Loucy (cell line): Measurements from ENCODE around the gene P4HB.

Source experiments
- H2AFZ ChIP-seq: fragments of 200-600 bp; sonication (generic); 2 replicates; pipeline ENCODE4 v1.6.0; 2016; ENCODE audit warnings: antibody characterized with exemption, mild to moderate bottlenecking, low read length, moderate library complexity
- H3F3A ChIP-seq: fragments of 200-600 bp; 2 replicates; pipeline ENCODE4 v1.6.0; 2016; ENCODE audit warnings: antibody characterized with exemption, low read depth, mild to moderate bottlenecking
- H3K27me3 ChIP-seq: fragments of 200-600 bp; sonication (generic); 2 replicates; pipeline ENCODE4 v1.6.1; 2014; ENCODE audit warnings: low read length, mild to moderate bottlenecking; ENCODE audit not compliant: insufficient read depth, poor library complexity, severe bottlenecking
- H3K36me3 ChIP-seq: fragments of 200-600 bp; sonication (generic); 2 replicates; pipeline ENCODE4 v1.6.1; 2016; ENCODE audit warnings: low read length; ENCODE audit not compliant: insufficient read depth
- H3K4me1 ChIP-seq: fragments of 200-600 bp; sonication (generic); 2 replicates; pipeline ENCODE4 v1.5.1; 2014; ENCODE audit warnings: low read length, mild to moderate bottlenecking; ENCODE audit not compliant: insufficient read depth, poor library complexity, severe bottlenecking
- H3K4me2 ChIP-seq: fragments of 200-600 bp; sonication (generic); 2 replicates; pipeline ENCODE4 v1.6.0; 2014; ENCODE audit warnings: antibody characterized with exemption, low read length, low read depth, mild to moderate bottlenecking; ENCODE audit not compliant: poor library complexity, severe bottlenecking
- H3K4me3 ChIP-seq: fragments of 200-600 bp; sonication (generic); 2 replicates; pipeline ENCODE4 v1.5.1; 2014; ENCODE audit warnings: low read length, mild to moderate bottlenecking, mixed read lengths; ENCODE audit not compliant: poor library complexity, severe bottlenecking
- H3K79me2 ChIP-seq: fragments of 200-600 bp; sonication (generic); 2 replicates; pipeline ENCODE4 v1.6.1; 2014; ENCODE audit warnings: low read length; ENCODE audit not compliant: insufficient read depth
- H3K9ac ChIP-seq: fragments of 200-600 bp; sonication (generic); 2 replicates; pipeline ENCODE4 v1.6.0; 2014; ENCODE audit warnings: mild to moderate bottlenecking, low read depth, low read length, moderate library complexity; ENCODE audit not compliant: poor library complexity, severe bottlenecking
- H3K9me2 ChIP-seq: fragments of 200-600 bp; sonication (generic); replicated peaks from 2 replicates; pipeline ENCODE4 v1.6.1; 2016; ENCODE audit warnings: low read depth, low read length, mixed read lengths
- H3K9me3 ChIP-seq: fragments of 200-600 bp; sonication (generic); 2 replicates; pipeline ENCODE4 v1.6.1; 2014; ENCODE audit warnings: mild to moderate bottlenecking, antibody characterized with exemption, low read length, low read depth; ENCODE audit not compliant: insufficient read depth
- H4K20me1 ChIP-seq: fragments of 200-600 bp; sonication (generic); 2 replicates; pipeline ENCODE4 v1.6.0; 2014; ENCODE audit warnings: antibody characterized with exemption, low read length, mild to moderate bottlenecking; ENCODE audit not compliant: insufficient read depth, poor library complexity, severe bottlenecking
- CTCF ChIP-seq: fragments of 200-600 bp; sonication (generic); conservative IDR thresholded peaks from 2 replicates; pipeline ENCODE4 v1.5.1; 2014; ENCODE audit warnings: mild to moderate bottlenecking, antibody characterized with exemption, low read length
- EZH2phosphoT487 ChIP-seq: fragments of 200-600 bp; IDR thresholded peaks from 2 replicates; pipeline ENCODE4 v1.6.1; 2018; ENCODE audit warnings: antibody characterized with exemption, mild to moderate bottlenecking, moderate library complexity, borderline replicate concordance

Gene P4HB

DNA sequence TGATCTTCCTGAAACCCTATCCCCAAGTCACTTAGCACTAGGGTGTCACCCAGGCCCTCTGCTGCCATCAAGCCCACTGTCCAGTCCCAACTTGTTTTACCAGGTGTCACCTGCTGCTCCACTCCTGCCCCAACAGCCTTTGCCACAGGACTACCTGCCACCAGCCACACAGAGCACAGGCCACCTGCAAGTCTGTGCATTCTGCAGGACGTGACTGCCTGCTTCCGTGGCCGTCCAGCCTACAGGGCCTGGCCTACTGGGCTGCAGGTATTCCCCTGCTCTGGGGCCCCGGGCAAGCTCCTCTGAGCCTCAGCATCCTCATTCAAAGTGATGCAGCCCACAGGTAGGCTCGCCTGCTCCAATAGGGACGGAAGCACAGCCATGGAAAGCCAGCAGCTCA, 30.5 kb downstream of the P4HB start:
- no peak overlapping the region for H3K4me2 ChIP-seq
- no peaks in the 10 kb centered on the region for H4K20me1 ChIP-seq
- no peaks in the 10 kb centered on the region for H3K36me3 ChIP-seq
- no peaks in the 10 kb centered on the region for H3F3A ChIP-seq
- H3K9me3 ChIP-seq: no peaks in the 10 kb centered on the region
- no peak overlapping the region for H3K4me3 ChIP-seq
- H3K27me3 ChIP-seq: no peaks in the 10 kb centered on the region
- no peak overlapping the region for H3K9ac ChIP-seq
- H3K4me1 ChIP-seq: peaks cover 23% of the 10 kb centered on the region
- H2AFZ ChIP-seq: no peak overlapping the region
- no peak for TF ChIP-seq CTCF
- no peak for TF ChIP-seq EZH2phosphoT487
- H3K79me2 ChIP-seq: peaks cover 53% of the 10 kb centered on the region
- no peaks in the 10 kb centered on the region for H3K9me2 ChIP-seq

DNA sequence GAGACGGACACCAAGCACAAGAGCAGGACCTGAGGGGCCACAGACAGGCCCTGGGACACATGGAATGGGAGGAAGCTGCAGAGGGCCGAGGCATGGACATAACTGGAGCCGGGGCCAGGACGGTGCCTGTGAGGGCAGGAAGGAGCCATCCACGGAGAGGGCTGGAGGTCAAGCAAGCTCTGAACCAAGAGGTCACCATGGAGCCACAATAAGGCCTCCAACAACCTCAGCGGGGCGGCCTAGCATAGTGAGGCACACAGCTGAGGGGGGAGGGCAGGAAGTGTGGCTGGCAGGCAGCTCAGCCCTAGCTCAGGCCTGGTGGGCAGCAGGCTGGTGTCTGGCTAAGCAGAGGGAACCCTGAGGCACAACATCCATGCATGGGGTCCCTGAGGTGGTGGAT, 31.7 kb downstream of the P4HB start:
- no peak overlapping the region for H3K4me3 ChIP-seq
- H4K20me1 ChIP-seq: no peaks in the 10 kb centered on the region
- no peaks in the 10 kb centered on the region for H3K9me2 ChIP-seq
- peak overlapping the region; percentile 30 for H3K4me2 ChIP-seq
- H3K79me2 ChIP-seq: peaks cover 47% of the 10 kb centered on the region; the same call in 1 of the 2 replicates
- H2AFZ ChIP-seq: no peak overlapping the region
- no peak overlapping the region for H3K9ac ChIP-seq
- no peak for TF ChIP-seq EZH2phosphoT487
- peaks cover 18% of the 10 kb centered on the region for H3K4me1 ChIP-seq
- no peaks in the 10 kb centered on the region for H3F3A ChIP-seq
- no peaks in the 10 kb centered on the region for H3K36me3 ChIP-seq
- H3K27me3 ChIP-seq: no peaks in the 10 kb centered on the region
- no peaks in the 10 kb centered on the region for H3K9me3 ChIP-seq

DNA sequence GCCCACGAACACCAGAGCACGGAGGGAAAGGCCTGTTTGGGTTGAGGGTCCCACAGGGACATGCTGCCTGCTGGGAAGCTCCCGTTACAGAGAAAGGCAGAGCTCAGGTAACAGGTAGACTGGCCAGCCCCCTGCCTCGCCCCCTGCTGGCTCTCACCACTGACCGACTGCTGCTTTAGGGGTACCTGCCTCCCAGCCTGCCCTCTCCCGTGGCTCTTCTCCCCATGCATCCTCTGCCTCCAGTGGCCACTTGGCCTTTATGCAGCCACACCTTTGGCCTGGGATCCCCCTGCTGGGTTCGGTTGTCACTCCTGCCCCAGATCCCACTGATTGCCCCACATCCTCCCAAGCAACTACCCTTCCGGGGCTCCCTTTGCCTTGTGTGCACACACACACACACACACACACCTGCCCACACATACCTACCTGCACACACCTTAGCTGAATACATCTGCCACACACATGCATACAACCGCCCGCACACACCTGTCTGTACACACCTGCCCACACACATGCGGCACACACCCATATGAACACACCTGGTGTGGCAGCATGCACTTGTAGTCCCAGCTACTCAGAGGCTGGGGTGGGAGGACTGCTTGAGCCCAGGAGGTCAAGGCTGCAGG, 34.4 kb downstream of the P4HB start:
- Histone ChIP-seq H3K9ac (no peak overlapping the region), H4K20me1 (no peaks in the 10 kb centered on the region), H3K4me2 (no peak overlapping the region), H3F3A (no peaks in the 10 kb centered on the region), H3K4me3 (no peak overlapping the region), H3K79me2 (peaks cover 27% of the 10 kb centered on the region; the same call in 1 of the 2 replicates), H3K9me2 (no peaks in the 10 kb centered on the region), H3K36me3 (no peaks in the 10 kb centered on the region), H2AFZ (no peak overlapping the region), H3K9me3 (no peaks in the 10 kb centered on the region), H3K27me3 (no peaks in the 10 kb centered on the region), H3K4me1 (peaks cover 6% of the 10 kb centered on the region)
- TF ChIP-seq EZH2phosphoT487: no peak
- no peak; the same call in 1 of the 2 replicates for TF ChIP-seq CTCF

DNA sequence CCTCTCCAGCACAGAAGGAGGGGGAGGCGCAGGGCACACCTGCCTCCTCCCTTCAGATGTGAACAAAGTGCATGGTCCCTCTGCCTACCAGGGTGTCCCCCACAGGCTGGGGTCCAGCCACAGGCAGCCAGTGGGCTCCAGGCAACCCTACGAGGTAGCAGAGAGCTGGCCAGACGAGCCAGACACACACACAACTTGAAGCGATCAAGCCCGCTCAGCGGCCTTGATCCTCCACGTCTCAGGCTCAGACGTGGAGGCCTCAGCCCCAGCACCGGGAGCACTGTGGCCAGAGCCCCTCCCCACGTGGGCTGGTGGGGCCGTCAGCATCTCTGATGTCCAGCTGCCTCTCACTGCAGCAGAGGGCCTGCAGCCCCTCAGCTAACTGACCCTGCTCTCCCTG, 35.7 kb downstream of the P4HB start:
- no peak overlapping the region for H2AFZ ChIP-seq
- H3K4me3 ChIP-seq: no peak overlapping the region
- no peak overlapping the region for H3K9ac ChIP-seq
- H3K4me1 ChIP-seq: peaks cover 6% of the 10 kb centered on the region
- no peaks in the 10 kb centered on the region for H3K9me2 ChIP-seq
- no peaks in the 10 kb centered on the region for H3K27me3 ChIP-seq
- peaks cover 16% of the 10 kb centered on the region; the same call in 1 of the 2 replicates for H3K79me2 ChIP-seq
- no peaks in the 10 kb centered on the region for H3F3A ChIP-seq
- H3K36me3 ChIP-seq: no peaks in the 10 kb centered on the region
- H3K9me3 ChIP-seq: no peaks in the 10 kb centered on the region
- no peaks in the 10 kb centered on the region for H4K20me1 ChIP-seq
- no peak overlapping the region for H3K4me2 ChIP-seq
- TF ChIP-seq EZH2phosphoT487 (no peak), CTCF (no peak)
